Stomach (tissue), 4 donors: ENCODE measurements around the gene IGF1R.

ENCODE experiments used
- EP300 ChIP-seq: sonication (generic); formaldehyde crosslinking; IDR thresholded peaks from one replicate; pipeline ENCODE4 v1.6.1; 2017; ENCODE audit warnings: antibody characterized with exemption
- POLR2A ChIP-seq, 4 donors: fragments of 450-650 bp; IDR thresholded peaks; one replicate each; pipeline ENCODE4 v1.6.1; 2016; ENCODE audit warnings: antibody characterized with exemption in 4 of 4, control low read depth in 2 of 4, mild to moderate bottlenecking in 1 of 4, moderate library complexity in 1 of 4
- POLR2AphosphoS5 ChIP-seq, 3 donors: sonication (generic); formaldehyde crosslinking; IDR thresholded peaks; one replicate each; pipeline ENCODE4 v1.6.1; 2016; ENCODE audit warnings: antibody characterized with exemption in 3 of 3

GRCh38 chr15:98669638-98670037, 21.3 kb downstream of the IGF1R start:
- TF ChIP-seq POLR2A (IDR thresholded peaks at IDR 0.05): no peak
- no peak for TF ChIP-seq EP300
- no peak for TF ChIP-seq POLR2AphosphoS5 (IDR thresholded peaks at IDR 0.05)
